ENCODE results near the gene CTU2. TPM values are rescaled to one million over a fixed set of nuclear protein-coding genes. Genes with fewer than 3 reads are reported as not detected.

Gene CTU2
- total and polyA plus RNA-seq, 2 of the 4 experiments (the other 2 are of a cell fraction) = 12.9 to 18.4 TPM

DNA sequence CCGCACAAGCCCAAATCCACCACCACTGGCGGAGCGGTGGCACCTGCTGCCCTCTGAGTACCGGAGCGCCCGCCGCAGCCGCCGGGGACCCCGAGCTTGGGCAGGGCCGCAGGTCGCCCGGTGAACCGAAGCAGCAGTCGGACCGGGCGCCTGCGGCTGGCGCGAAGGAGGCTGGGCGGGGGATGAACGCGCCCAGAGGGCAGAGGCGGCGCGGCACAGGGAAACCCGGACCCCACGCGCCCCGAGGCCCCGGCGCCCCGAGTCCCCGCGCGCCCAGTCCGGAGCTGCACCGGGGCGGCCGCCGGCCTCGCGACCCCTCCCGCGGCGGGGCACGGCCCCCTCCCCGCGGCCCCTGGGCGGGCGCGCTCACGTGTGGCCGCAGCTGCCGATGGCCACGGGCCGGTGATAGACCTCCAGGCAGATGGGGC lies 488 bp upstream of the CTU2 start:
- BruUV-seq (replicated peaks) = no TSS peak
- Histone ChIP-seq H2BK120ac (ENCODE audit: low read depth, low read length) (no peak overlapping the region), H3K4me1 (ENCODE audit: control insufficient read depth, insufficient read depth, low read length) (peaks cover 16% of the 10 kb centered on the region), H3K18ac (ENCODE audit: low read depth, low read length) (no peak overlapping the region), H2AK5ac (ENCODE audit: low read depth, low read length) (no peak overlapping the region; the same call in 1 of the 2 replicates), H2AK9ac (replicated peaks; ENCODE audit: low read depth, low read length, poor library complexity) (peak overlapping the region; percentile 98), H3K79me1 (ENCODE audit: low read depth in 1 of 2, low read length in 2 of 2) (peaks cover 26 to 74% of the 10 kb centered on the region in 2 experiments), H3K9me3 (ENCODE audit: control insufficient read depth, insufficient read depth, low read length) (no peaks in the 10 kb centered on the region), H3K36me3 (ENCODE audit: control insufficient read depth, insufficient read depth, low read length) (0 out of 2 replicates have a peak, but pooled peaks cover 2% of the 10 kb centered on the region), H3K4me3 (ENCODE audit: insufficient read depth, low read depth, low read length) (peak overlapping the region; percentile 95), H3K14ac (replicated peaks; ENCODE audit: low read depth, low read length) (no peak overlapping the region), H3K9me1 (ENCODE audit: insufficient read depth, low read length) (no peaks in the 10 kb centered on the region; the same call in 1 of the 2 replicates), H3K23ac (ENCODE audit: low read depth, low read length) (peak overlapping the region; percentile 81; the same call in 1 of the 2 replicates), H4K20me1 (ENCODE audit: insufficient read depth, low read length) (peaks cover 16% of the 10 kb centered on the region; the same call in 1 of the 2 replicates), H3K4ac (ENCODE audit: low read depth, low read length) (0 out of 2 replicates have a peak overlapping the region, but pooled peaks have one; percentile 57), H3K9ac (ENCODE audit: low read depth, low read length) (peak overlapping the region; percentile 43), H3K27me3 (ENCODE audit: control insufficient read depth, insufficient read depth, low read length) (no peaks in the 10 kb centered on the region), H3K27ac (ENCODE audit: insufficient read depth, low read length) (peak overlapping the region; percentile 18; the same call in 1 of the 2 replicates), H2AFZ (replicated peaks; ENCODE audit: low read length, poor library complexity) (peak overlapping the region; percentile 94), H4K91ac (ENCODE audit: insufficient read depth, low read depth, low read length) (no peak overlapping the region; the same call in 1 of the 2 replicates), H3K4me2 (ENCODE audit: low read depth, low read length) (peak overlapping the region; percentile 60), H4K8ac (ENCODE audit: low read depth in 2 of 2, low read length in 2 of 2) (peak overlapping the region in 1 of 2 experiments; percentile 42; a peak in 1 of 4 replicates), H2BK20ac (ENCODE audit: low read depth, low read length) (no peak overlapping the region), H2BK15ac (ENCODE audit: low read depth, low read length) (no peak overlapping the region), H3K56ac (ENCODE audit: extremely low read depth, insufficient read depth, low read length) (no peak overlapping the region), H2BK5ac (ENCODE audit: low read depth, low read length, poor library complexity, severe bottlenecking) (peak overlapping the region; percentile 67), H4K5ac (ENCODE audit: low read depth, low read length) (no peak overlapping the region)
- intact Hi-C loops (cut with micrococcal nuclease) = no loop called here
- ChIA-PET CTCF (no interaction called here), POLR2A (ENCODE audit: unreplicated experiment) (no interaction called here)
- ATAC-seq (ENCODE audit: low read depth) = peak; percentile 48
- DNase-seq = no peak
- WGBS, 2 experiments (ENCODE audit: extremely low coverage in 2 of 2, insufficient read length in 1 of 2) = 0% methylated on average over 12 of the region's 57 CpGs; no CpG with 5 or more reads in 1 of the 2 experiments
- TF ChIP-seq POLR2A (IDR thresholded peaks at IDR 0.05; ENCODE audit: low read depth, low read length) = no peak
- no peak for TF ChIP-seq RCOR1 (IDR thresholded peaks at IDR 0.05; ENCODE audit: insufficient replicate concordance, low read length)
- no peak for TF ChIP-seq MAFK (IDR thresholded peaks at IDR 0.05; ENCODE audit: low read depth, low read length)
- TF ChIP-seq ELK1 (IDR thresholded peaks at IDR 0.05; ENCODE audit: borderline replicate concordance, low read depth, low read length) = no peak
- no peak for TF ChIP-seq RFX5 (IDR thresholded peaks at IDR 0.05; ENCODE audit: low read depth, low read length)
- no peak for TF ChIP-seq MAZ (IDR thresholded peaks at IDR 0.05; ENCODE audit: borderline replicate concordance, low read depth, low read length)
- no peak for TF ChIP-seq SMC3 (IDR thresholded peaks at IDR 0.05; ENCODE audit: low read depth, low read length)
- no peak for TF ChIP-seq CEBPB (IDR thresholded peaks at IDR 0.05; ENCODE audit: low read depth, low read length)
- TF ChIP-seq BHLHE40 (IDR thresholded peaks at IDR 0.05; ENCODE audit: low read depth, low read length) = no peak
- TF ChIP-seq USF2 (IDR thresholded peaks at IDR 0.05; ENCODE audit: low read depth, low read length) = no peak
- no peak for TF ChIP-seq CTCF (conservative IDR thresholded peaks at IDR 0.05; ENCODE audit: low read depth, low read length)
- dilution Hi-C loops (cut with HindIII; ENCODE audit: low sequenced_read_pairs, unreplicated experiment) = no loop called here
- in situ Hi-C loops (cut with MboI; ENCODE audit: low sequenced_read_pairs) = no loop called here

All from IMR-90 (cell line).